Caco-2 (cell line): Measurements from ENCODE around the gene ASPG. TPM values are rescaled to one million over a fixed set of nuclear protein-coding genes. Genes with fewer than 3 reads are reported as not detected.

Experiments
- BruUV-seq: library from RNA; stranded (reverse); fragments of 400-500 nt; replicated peaks from 2 replicates; lab custom pipeline; 2021; lab: Mats Ljungman, UMichigan
- CTCF ChIA-PET: fragments of 300-600 bp; sonication (Branson Sonifier 250); formaldehyde crosslinking; loops from one replicate; lab custom pipeline; 2022; ENCODE audit warnings: antibody characterized with exemption; lab: Charles Lee
- POLR2A ChIA-PET: fragments of 300-600 bp; sonication (Branson Sonifier 250); formaldehyde crosslinking; loops from one replicate; lab custom pipeline; 2022; ENCODE audit warnings: antibody characterized with exemption; lab: Charles Lee
- DNase-seq, 2 experiments: peaks; one replicate each; pipeline versions ENCODE4 v3.0.0 to v3.0.0-alpha.2; 2020 to 2022
- H3K27me3 ChIP-seq: replicated peaks from 2 replicates; pipeline ENCODE4 v1.6.0; 2011; ENCODE audit warnings: low read length; ENCODE audit not compliant: control insufficient read depth, insufficient read depth
- H3K36me3 ChIP-seq: 2 replicates; pipeline ENCODE4 v1.5.1; 2011; ENCODE audit warnings: low read length; ENCODE audit not compliant: control insufficient read depth, insufficient read depth
- H3K4me1 ChIP-seq: fragments of 250-450 bp; sonication (Bioruptor Pico); 2 replicates; pipeline ENCODE4 v1.5.1; 2020; ENCODE audit warnings: mild to moderate bottlenecking
- H3K4me3 ChIP-seq: 2 replicates; pipeline ENCODE4 v1.5.1; 2011; ENCODE audit warnings: low read depth, mild to moderate bottlenecking, control low read depth, low read length
- H3K9me3 ChIP-seq: fragments of 250-450 bp; sonication (Bioruptor Pico); 2 replicates; pipeline ENCODE4 v1.5.1; 2020; ENCODE audit warnings: mild to moderate bottlenecking, moderate library complexity
- H3K27ac Mint-ChIP-seq: one replicate; pipeline ENCODE4 v1.8.0; 2022; ENCODE audit warnings: mixed read lengths; ENCODE audit not compliant: unreplicated experiment
- H3K27me3 Mint-ChIP-seq: one replicate; pipeline ENCODE4 v1.8.0; 2022; ENCODE audit warnings: mixed read lengths; ENCODE audit not compliant: insufficient read depth, unreplicated experiment
- H3K36me3 Mint-ChIP-seq: one replicate; pipeline ENCODE4 v1.8.0; 2022; ENCODE audit warnings: mild to moderate bottlenecking, mixed read lengths; ENCODE audit not compliant: insufficient read depth, unreplicated experiment
- H3K4me1 Mint-ChIP-seq: one replicate; pipeline ENCODE4 v1.8.0; 2022; ENCODE audit warnings: low read depth, mixed read lengths; ENCODE audit not compliant: unreplicated experiment
- H3K4me3 Mint-ChIP-seq: one replicate; pipeline ENCODE4 v1.8.0; 2022; ENCODE audit warnings: mild to moderate bottlenecking, moderate library complexity, mixed read lengths; ENCODE audit not compliant: unreplicated experiment
- H3K9me3 Mint-ChIP-seq: one replicate; pipeline ENCODE4 v1.8.0; 2022; ENCODE audit warnings: mixed read lengths; ENCODE audit not compliant: unreplicated experiment
- CTCF ChIP-seq, 2 experiments: fragments of 200-600 bp in 1 of 2; IDR thresholded peaks; 1 replicate in 1 of 2; 2 replicates in 1 of 2; pipeline versions ENCODE4 v1.5.1 to v1.8.0; 2011 to 2022; ENCODE audit warnings: antibody characterized with exemption in 1 of 2, control low read depth in 1 of 2, inconsistent platforms in 1 of 2, low read depth in 1 of 2, low read length in 1 of 2, mild to moderate bottlenecking in 1 of 2, moderate library complexity in 1 of 2; ENCODE audit not compliant: insufficient read depth in 1 of 2, severe bottlenecking in 1 of 2, unreplicated experiment in 1 of 2
- intact Hi-C: fragments of 100-400 bp; cut with micrococcal nuclease; formaldehyde crosslinking; loops from one replicate; pipeline ENCODE4 v1.10.0; 2022; ENCODE audit not compliant: unreplicated experiment
- total RNA-seq: library from RNA; stranded (reverse); gene quantifications from 2 replicates; pipeline ENCODE4 v1.2.3, GENCODE V29; 2022

The ASPG gene
- total RNA-seq, 1 experiment from 2014 or later: not detected

DNA sequence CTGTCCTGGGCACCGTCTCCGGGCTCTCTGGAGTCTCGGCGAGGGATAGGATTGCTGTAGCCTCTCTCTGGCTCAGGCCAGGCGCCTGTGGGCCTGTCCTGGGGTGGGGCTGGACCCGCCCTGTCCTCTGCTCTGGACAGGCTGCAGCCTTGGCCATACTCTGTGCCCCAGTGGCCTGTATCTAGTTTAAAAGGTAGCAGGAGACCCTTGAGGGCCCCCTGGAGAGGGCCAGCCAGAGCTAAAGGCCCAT is 54.6 kb downstream of the ASPG start:
- H3K36me3 ChIP-seq: no peaks in the 10 kb centered on the region
- no peak for DNase-seq
- no peaks in the 10 kb centered on the region for H3K9me3 Mint-ChIP-seq
- no peak overlapping the region for H3K4me3 ChIP-seq
- H3K27me3 Mint-ChIP-seq: peaks cover 12% of the 10 kb centered on the region
- no peaks in the 10 kb centered on the region for H3K36me3 Mint-ChIP-seq
- ChIA-PET CTCF (no interaction called here), POLR2A (no interaction called here)
- no peak overlapping the region for H3K27ac Mint-ChIP-seq
- BruUV-seq: no TSS peak
- no peak for TF ChIP-seq CTCF (IDR thresholded peaks at IDR 0.05; ENCODE audit: insufficient read depth in 1 of 2, low read depth in 1 of 2, low read length in 1 of 2, severe bottlenecking in 1 of 2, unreplicated experiment in 1 of 2)
- H3K4me1 Mint-ChIP-seq: no peaks in the 10 kb centered on the region
- peaks cover 5% of the 10 kb centered on the region; the same call in 1 of the 2 replicates for H3K27me3 ChIP-seq
- no peaks in the 10 kb centered on the region for H3K9me3 ChIP-seq
- no peak overlapping the region for H3K4me3 Mint-ChIP-seq
- peaks cover 15% of the 10 kb centered on the region for H3K4me1 ChIP-seq
- intact Hi-C loops: no loop called here

GRCh38 chr14:104140463-104141331 is 55.2 kb downstream of the ASPG start:
- H3K4me3 ChIP-seq: no peak overlapping the region
- ChIA-PET POLR2A (no interaction called here), CTCF (no interaction called here)
- H3K4me3 Mint-ChIP-seq: no peak overlapping the region
- TF ChIP-seq CTCF (IDR thresholded peaks at IDR 0.05; ENCODE audit: insufficient read depth in 1 of 2, low read depth in 1 of 2, low read length in 1 of 2, severe bottlenecking in 1 of 2, unreplicated experiment in 1 of 2): no peak
- intact Hi-C loops: no loop called here
- peaks cover 12% of the 10 kb centered on the region for H3K27me3 Mint-ChIP-seq
- no peak overlapping the region for H3K27ac Mint-ChIP-seq
- no peaks in the 10 kb centered on the region for H3K36me3 ChIP-seq
- no peaks in the 10 kb centered on the region for H3K9me3 Mint-ChIP-seq
- H3K36me3 Mint-ChIP-seq: no peaks in the 10 kb centered on the region
- H3K27me3 ChIP-seq: peaks cover 5% of the 10 kb centered on the region; the same call in 1 of the 2 replicates
- DNase-seq: no peak
- H3K4me1 ChIP-seq: peaks cover 10% of the 10 kb centered on the region
- H3K4me1 Mint-ChIP-seq: no peaks in the 10 kb centered on the region
- H3K9me3 ChIP-seq: no peaks in the 10 kb centered on the region
- BruUV-seq: no TSS peak

DNA sequence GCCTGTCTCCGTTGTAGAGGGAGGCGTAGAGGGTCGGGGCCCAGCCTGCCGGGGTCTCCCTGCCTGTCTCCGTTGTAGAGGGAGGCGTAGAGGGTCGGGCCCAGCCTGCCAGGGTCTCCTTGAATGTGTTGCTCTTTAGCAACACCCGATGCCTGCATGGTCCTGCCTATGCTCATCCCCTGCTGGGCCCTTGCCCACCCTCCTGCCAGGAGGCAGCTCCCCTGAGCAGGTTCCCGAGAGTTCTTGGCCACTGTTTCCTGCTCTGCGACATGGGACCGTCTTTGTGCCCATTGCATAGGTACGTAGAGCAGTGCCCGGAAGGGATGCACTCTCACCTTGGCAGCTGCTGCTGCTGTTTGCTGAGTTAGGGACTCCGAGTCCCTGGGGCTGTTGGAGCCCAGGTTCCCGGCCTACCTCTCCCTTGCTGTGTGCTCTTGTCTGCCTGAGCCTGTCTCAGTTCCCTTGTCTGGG is 56.2 kb downstream of the ASPG start:
- no peaks in the 10 kb centered on the region for H3K36me3 Mint-ChIP-seq
- DNase-seq: no peak
- TF ChIP-seq CTCF (IDR thresholded peaks at IDR 0.05; ENCODE audit: insufficient read depth in 1 of 2, low read depth in 1 of 2, low read length in 1 of 2, severe bottlenecking in 1 of 2, unreplicated experiment in 1 of 2): no peak
- no peaks in the 10 kb centered on the region for H3K9me3 Mint-ChIP-seq
- H3K27me3 Mint-ChIP-seq: peaks cover 17% of the 10 kb centered on the region
- BruUV-seq: no TSS peak
- intact Hi-C loops: no loop called here
- no peaks in the 10 kb centered on the region for H3K36me3 ChIP-seq
- no peak overlapping the region for H3K27ac Mint-ChIP-seq
- ChIA-PET POLR2A (no interaction called here), CTCF (no interaction called here)
- no peaks in the 10 kb centered on the region for H3K9me3 ChIP-seq
- H3K4me1 ChIP-seq: peaks cover 5% of the 10 kb centered on the region; the same call in 1 of the 2 replicates
- no peak overlapping the region for H3K4me3 Mint-ChIP-seq
- no peak overlapping the region for H3K4me3 ChIP-seq
- H3K4me1 Mint-ChIP-seq: no peaks in the 10 kb centered on the region
- H3K27me3 ChIP-seq: peaks cover 2% of the 10 kb centered on the region; the same call in 1 of the 2 replicates
